ENCODE results near the gene NPHS1.

- TF ChIP-seq POLR2A (IDR thresholded peaks at IDR 0.05) (no peak), CTCF (IDR thresholded peaks at IDR 0.05) (no peak)
Observed at GRCh38 chr19:35851213-35852028, 883 bp downstream of the NPHS1 start.

Data from testis (tissue), 2 donors.